GM04504 (cell line): Measurements from ENCODE around the gene CTAGE15.
"Not testable (repeated sequence)": the region's sequence is repeated elsewhere in the genome, so short reads cannot be mapped to it uniquely, and the experiment has no call there.

Experiments used
- DNase-seq: peaks from one replicate; pipeline ENCODE4 v3.0.0-alpha.2; 2012; ENCODE audit warnings: low read depth

CTAGE15 gene, protein sequence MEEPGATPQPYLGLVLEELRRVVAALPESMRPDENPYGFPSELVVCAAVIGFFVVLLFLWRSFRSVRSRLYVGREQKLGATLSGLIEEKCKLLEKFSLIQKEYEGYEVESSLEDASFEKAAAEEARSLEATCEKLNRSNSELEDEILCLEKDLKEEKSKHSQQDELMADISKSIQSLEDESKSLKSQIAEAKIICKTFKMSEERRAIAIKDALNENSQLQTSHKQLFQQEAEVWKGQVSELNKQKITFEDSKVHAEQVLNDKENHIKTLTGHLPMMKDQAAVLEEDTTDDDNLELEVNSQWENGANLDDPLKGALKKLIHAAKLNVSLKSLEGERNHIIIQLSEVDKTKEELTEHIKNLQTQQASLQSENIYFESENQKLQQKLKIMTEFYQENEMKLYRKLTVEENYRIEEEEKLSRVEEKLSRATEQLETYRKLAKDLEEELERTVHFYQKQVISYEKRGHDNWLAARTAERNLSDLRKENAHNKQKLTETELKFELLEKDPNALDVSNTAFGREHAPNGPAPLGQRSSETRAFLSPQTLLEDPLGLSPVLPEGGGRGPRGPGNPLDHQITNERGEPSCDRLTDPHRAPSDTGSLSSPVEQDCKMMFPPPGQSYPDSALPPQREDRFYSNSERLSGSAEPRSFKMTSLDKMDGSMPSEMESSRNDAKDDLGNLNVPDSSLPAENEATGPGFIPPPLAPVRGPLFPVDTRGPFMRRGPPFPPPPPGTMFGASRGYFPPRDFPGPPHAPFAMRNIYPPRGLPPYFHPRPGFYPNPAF

DNA sequence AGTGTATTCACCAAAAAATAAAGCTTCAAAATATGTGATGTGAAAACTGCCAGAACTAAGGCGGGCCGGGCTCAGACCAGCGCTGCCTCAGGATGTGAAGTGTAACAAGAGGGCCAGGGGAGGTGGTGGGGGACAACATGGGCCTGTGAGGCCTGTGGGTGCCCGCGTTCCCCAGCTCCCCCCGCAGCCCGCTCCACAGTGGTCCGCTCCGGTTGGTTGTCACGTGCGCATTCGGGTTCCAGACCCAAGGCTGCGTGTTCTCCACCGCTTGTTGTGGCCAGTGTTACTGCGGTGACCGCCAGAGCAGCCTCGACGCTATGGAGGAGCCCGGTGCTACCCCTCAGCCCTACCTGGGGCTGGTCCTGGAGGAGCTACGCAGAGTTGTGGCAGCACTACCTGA lies at the start of gene CTAGE15:
Gene CTAGE15, plus strand, starts transcription at position 301 of the 400 bp plus-strand sequence. Its CDS starts 17 bp downstream, at position 318.
- not testable (repeated sequence) for DNase-seq

DNA sequence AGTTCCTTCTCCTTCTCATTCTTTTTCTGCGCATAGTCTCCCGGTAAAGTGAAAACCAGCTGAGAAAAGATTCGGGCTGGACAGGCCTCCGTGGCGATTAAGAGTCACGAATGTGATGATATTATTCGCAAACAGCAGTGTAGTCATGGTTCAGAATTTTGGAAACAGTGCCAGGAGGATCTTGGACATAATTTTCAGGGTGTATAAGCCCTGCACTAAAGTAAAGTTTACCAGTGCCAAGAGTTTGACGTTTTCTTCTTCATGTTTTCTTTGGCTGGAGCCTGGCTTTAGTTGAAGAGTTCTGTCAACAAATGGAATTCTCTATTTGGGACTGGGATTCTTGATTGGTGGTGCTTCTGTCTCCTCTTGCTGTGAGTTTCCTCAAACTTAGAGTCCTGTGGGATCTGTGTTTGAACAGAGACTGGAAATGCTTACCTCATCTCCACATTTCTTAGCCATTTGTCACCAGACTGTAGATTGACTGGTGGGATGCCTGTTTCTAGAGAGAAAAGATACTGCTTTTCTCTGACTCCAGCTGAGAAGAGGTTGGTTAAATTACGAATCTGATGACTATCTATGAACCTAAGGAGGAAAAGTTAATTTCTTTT lies 49.2 kb upstream of the CTAGE15 start:
- DNase-seq, result not testable (repeated sequence)

DNA sequence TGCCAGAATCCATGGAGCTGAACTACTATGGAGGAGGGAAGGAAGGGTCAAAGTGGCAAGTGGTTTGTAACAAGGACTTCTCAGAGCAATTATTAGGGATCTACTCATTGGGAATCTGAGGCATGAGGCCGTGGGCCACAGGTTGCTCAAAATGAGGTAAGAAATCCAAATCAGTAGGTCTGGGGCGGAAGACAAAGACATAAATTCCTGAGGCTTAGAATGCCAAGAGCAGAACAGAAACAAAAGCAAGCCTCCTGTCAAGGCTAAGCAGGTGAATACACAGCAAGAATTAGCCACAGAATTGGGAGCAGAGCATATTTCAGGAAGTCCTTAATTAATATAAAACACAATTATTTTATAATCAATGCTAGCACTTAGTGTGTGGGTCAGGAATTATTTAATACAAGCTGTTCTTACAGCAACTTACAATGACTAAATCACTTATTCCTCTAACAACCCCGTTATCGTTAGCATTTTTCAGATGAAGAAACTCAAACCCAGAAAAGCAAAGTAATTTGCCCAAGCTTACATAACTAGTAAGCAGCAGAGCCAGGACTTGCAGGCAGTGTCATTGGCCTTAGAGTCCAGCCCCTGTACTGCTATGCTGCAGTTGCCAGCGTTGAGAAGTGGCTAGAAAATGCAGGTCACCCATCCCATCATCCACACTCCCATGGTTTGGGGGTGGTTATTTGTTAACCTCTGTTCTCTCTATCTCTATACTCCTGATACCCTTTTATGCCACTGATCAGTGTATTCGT lies 40.3 kb upstream of the CTAGE15 start:
- DNase-seq, result not testable (repeated sequence)

DNA sequence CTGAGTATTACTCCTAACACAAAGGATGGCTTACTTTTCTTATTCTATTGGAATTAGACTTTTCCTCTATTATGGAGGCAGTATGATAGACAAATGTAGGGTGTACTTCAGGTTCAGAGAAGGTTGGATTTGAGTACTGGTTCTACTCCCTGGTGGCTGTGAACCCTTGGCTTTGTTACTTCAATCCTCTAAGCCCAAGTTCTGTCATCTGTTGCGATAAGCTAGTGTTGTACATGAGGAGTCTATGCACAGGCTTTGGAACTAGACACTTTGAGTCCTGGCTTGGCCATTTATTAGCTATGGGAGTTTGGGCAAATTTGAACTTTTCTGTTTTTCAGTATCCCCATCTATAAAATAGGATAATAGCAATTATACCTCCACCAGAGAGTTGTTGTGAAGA lies 39.7 kb upstream of the CTAGE15 start:
- not testable (repeated sequence) for DNase-seq

DNA sequence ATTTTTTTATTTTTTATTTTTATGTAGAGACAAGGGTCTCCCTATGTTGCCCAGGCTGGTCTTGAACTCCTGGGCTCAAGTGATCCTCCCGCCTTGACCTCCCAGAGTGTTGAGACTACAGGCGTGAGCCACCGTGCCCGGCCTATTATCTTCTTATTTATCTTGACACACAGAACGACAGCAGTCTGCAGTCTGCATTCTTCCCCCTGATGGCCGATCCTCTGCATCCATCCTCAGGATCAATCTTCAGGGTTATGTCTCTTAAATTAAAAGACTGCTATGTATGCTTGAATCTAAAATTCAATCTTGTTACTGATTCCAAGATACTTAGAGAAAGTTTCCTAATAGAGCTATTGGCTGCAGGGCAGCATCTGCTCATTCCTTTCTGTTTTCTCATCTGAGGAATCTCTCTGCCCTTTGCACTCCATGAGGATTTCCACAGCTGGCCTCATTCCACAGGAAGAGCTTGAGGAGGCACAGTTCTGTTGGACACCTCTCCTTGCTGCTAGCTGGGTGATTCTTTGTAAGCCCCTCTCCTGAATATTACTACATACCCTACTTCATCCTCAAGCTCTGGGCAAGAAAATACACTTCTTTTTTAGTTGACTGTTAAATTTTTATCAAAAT lies 38.3 kb upstream of the CTAGE15 start:
- not testable (repeated sequence) for DNase-seq

DNA sequence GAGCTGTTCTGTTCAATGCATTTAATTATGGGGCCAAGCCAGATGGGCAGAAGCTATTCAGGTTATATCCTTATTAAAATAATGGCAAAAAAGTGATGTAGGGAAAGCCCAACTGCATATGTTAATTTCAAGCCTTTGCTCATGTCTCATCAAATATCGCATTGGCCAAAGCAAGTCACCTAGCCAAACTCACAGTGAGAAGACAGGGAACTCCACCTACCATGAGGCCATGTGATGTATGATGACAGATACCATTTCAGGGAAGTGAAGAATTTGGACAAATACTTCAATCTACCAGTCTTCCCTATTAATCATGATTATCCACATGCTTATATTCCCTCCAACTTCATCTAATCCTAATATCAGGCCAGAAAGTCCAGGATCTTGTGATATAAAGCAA lies 35.2 kb upstream of the CTAGE15 start:
- not testable (repeated sequence) for DNase-seq

DNA sequence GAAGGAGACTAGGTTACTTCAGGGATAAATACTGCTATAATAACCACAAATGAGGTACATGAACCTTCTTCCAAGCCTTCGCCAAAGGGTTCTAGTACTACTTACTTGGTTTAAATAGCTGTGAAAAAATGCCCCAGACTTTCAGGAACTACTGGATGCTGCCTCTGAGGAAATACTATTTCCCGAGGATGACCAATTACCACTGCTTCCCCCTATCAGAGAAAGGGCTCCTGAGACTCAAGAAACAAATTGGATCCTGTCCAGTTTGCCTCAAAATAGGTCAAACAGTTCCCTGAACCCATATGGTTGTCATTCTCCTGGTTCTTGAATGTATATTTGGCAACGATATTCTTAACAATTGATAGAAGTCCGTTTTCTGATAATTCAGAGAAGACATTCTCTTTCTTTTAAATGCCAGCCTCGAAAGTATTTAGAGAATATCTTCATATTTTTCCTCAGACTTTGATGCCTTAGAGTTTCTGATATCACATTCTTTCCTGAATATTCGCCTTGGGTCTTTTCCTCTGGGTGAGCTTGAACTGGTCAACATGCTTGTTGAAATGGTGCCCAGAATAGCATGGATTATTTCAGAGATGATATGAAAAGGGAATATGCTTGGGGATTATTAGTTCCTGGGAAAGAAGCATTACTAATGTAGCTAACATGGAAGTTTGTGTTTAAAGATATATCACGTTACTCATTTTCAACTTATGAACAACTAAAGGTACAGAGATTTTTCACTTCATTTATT lies 28.1 kb upstream of the CTAGE15 start:
- DNase-seq, result not testable (repeated sequence)

DNA sequence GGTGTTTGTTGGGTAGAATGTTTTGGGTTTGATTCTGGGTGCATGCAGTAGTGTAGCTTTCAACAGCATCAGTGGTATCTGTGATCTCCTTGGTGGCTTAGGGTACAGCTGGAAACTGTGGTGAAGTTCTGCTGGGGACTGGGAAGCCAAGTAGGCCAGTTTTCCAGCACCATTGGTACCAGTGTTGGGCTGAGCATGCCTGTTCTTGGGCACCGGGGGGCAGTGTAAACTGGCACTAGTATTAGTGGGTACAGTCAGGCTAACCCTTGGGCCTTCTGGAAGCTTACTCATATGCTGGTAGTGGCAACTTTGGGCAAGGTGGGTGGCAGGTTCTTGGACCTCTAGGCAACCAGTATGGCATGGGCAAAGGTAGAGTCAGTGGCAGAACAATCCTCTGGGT lies 15.6 kb upstream of the CTAGE15 start:
- not testable (repeated sequence) for DNase-seq

DNA sequence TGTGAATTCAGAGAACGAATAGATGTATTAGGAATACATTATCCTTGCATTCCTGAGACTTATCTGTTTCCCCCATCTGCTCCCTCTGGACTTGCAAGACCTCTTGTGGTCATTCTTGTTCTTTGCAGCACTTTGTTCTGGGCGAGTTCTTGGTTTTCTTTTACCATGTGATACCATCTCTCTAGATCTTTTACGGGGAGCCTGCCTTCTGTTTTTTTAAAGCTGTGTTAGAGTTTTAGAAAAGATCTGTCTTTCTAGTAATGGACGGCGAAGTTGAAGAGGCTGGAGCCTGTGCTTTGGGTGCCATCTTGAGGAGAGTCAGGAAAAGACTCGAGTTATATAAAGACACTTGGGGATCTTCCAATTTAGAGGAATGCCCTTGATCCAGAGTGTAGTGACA lies 8.3 kb upstream of the CTAGE15 start:
- DNase-seq, result not testable (repeated sequence)

DNA sequence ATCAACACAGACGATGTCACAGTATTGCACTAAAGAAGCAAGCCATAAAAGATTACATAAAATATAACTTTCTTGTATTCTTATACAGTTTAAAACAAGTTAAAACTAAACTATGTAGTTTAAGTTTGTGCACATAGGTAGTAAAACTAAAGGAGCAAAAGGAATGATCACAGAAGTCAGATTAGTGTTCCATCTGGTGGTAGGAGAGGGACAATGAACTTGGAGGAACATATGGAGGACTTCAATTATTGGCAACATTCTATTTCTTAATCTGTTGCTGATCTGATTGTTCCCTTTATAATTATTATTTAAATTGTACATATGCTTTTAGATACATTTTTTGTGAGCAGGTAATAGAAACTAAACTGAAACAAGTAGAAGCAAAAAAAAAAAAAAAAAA lies 5.6 kb upstream of the CTAGE15 start:
- not testable (repeated sequence) for DNase-seq

DNA sequence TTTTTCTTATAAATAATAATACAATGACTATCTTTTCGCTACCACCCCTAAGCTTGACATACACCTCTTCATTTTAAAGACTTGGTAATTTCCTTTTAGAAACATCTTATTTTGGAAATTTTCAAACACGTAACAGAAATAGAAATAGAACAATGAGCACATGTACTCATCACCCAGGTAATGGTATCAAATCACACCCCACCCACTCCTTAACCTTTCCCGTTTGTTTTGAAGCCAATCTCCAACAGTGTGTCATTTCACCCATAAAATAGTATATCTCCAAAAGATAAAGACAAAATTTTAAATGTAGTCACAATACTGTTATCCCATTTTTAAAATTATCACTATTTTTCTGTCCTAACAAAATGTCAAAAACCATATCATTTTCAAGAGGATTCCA lies 16.6 kb downstream of the CTAGE15 start:
- DNase-seq, result not testable (repeated sequence)

DNA sequence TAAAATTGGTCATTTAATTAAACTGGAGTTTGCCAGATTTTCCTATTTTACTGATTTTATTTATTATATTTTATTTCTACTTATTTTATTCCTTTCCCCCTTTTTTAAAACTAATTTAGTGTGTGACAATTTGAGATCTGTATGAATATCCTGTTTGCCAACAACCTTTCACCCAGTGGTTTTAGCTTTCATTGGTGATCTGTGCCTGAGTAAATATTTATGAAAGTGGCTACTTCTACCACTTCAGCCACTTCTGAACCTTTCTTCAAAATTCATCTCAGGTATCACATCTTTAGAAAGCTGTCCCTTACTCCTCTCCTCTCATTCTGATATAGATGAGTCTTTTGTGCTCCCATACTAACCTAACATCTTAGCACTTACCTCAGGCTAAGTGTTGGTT lies 18.3 kb downstream of the CTAGE15 start:
- not testable (repeated sequence) for DNase-seq

DNA sequence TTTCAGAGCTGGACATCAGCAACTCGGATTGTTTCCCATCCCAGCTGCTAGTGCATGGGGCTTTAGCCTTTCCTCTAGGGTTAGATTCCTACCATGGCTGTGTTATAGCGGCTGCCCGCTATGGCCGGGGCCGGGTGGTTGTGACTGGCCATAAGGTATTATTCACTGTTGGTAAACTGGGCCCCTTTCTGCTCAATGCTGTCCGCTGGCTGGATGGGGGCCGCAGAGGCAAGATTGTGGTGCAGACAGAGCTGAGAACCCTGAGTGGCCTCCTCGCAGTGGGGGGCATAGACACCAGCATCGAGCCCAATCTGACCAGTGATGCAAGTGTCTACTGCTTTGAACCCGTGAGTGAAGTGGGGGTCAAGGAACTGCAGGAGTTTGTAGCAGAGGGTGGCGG lies 26.5 kb downstream of the CTAGE15 start:
- not testable (repeated sequence) for DNase-seq

DNA sequence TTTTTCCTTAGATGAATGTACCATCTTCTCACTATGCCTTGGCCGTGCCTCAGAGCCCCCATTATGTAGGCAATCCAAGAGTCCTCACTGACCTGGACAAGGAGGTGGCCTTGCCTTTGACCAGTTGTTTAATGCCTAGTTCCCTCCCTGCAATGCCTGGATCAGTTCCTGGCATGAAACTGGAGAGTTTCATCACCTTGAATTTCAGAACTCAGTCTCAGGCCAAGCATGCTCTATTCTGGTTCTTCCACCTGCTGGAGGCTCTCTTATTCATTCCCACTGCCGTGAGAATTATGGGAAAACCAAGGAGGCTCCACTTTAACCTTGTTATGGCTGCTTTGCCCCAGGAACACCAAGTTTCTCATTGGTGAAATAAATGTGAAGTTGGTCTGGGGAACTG lies 31.9 kb downstream of the CTAGE15 start:
- DNase-seq, result not testable (repeated sequence)

DNA sequence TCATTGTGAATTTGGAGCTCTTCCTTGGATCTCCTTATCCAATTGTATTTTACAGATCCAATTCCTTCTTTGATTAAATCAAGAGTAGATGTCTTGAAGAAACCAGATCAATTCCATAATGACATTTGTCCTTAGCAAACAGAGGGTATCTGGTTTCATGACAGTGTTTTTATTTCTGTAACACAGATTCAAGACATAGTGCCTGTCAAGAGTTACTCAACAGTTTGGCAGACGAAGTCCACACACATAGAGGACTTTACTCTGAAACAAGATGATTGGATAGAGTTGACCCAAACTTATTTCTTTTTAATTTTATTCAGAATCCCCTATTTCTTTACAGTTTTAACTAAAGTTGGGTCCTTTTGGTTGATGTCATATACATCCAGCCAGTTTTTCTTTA lies 34.5 kb downstream of the CTAGE15 start:
- DNase-seq, result not testable (repeated sequence)

DNA sequence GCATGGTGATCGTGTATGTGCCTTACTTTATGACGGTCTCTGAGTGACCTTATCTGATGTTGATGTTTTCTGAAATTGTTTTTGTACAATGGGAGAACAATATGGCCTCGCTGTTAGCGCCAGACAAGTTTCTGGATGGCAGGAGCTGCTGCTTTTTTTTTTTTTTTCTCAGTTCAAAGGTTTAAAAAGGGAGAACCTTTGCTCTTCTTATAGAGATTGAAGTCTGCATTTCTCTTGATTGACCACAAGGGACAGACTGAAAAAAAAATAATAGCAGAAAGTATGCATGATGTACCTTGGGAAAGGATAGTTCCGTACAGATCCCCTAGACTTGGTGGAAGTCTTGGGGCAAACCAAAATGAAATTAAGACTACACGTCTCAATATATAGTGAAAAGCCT lies 43.9 kb downstream of the CTAGE15 start:
- DNase-seq, result not testable (repeated sequence)

DNA sequence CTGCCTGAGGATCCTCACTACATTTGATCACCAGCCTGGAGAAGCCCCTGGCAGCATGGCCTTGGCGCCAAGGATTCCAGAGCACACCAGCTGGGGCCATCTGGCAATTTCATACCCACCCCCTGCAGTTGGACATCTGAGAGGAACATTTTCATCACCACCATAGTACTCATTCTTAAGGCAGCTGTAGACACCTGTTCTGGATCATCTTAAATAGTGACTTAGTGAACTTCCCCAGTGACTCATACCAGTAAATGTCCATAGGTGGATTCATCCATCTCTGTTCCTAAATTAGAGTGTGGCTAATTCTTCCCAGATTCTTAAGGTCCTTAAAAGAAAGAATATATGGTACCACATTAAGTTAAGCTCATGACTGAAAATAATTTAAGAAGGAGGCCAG lies 45.6 kb downstream of the CTAGE15 start:
- DNase-seq, result not testable (repeated sequence)

DNA sequence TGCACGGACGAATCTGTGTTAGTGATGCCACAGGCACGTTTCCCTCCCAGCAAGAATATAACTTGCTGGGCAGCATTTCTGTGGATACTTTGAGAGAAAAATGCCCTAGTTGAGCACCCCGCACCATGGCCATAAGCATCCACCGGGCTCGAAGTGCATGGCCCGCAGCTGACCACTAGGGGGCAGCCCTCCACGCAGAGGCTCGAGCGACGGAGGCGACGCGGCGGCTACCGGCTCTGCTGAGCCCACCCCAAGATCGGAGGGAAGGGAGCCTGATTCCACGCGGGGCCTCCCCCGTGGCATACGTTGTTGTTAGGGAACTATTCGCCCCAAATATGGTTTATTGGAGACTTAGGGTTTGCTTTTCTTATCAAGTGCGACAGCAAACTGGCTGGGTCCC lies 48.5 kb downstream of the CTAGE15 start:
- not testable (repeated sequence) for DNase-seq

DNA sequence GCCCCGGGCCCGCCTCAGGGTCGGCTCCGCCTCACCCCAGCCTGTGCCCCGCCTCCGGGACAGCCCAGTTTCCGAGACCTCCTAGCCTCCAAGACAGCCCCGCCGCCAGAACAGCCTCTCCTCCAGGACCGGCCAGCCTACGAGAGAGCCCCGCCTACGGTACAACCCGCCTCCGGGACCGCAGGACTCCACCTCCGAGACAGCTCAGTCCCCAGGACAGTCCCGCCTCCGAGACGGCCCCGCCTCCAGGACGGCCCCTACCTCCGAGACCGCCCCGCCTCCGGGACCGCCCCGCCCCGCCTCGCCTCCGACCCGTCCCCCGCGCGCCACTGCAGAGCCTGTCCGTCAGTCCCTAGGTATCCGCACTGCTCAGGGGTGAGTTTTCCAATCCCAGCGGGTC lies 49.0 kb downstream of the CTAGE15 start, which contains the start of gene TCAF2:
Gene TCAF2, plus strand, starts transcription at position 329 of the 400 bp plus-strand sequence.
- DNase-seq, result not testable (repeated sequence)

DNA sequence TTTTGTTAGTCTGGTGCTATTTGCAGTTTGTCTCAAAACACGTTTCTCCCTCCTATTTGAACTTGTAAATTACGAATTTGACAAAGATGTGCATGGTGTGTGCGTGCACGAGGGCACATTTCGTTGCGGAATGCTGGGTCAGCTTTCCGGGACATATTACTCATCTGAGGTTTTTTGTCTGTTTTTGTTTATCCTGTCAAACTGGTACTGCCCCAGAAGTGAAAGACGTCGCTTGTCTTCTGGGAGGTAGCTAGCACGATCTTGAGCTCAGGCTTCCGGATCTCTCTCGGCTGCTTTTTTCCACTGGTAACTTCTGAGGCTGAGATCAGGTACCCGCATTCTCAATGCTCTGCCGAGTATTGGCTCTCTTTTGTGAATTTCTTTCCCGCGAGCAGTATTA lies 49.6 kb downstream of the CTAGE15 start:
- DNase-seq, result not testable (repeated sequence)
